Thyroid gland (tissue), 4 donors: ENCODE results near the gene ACAP3.

Experiments
- POLR2A ChIP-seq, 2 donors: fragments of 450-650 bp; IDR thresholded peaks; one replicate each; pipeline ENCODE4 v1.6.1; 2017; ENCODE audit warnings: antibody characterized with exemption in 2 of 2, mild to moderate bottlenecking in 2 of 2, moderate library complexity in 1 of 2
- TF ChIP-seq, protein P1 (sequence below), 6 experiments: fragments of 200-600 bp in 3 of 6; fragments of 450-650 bp in 3 of 6; sonication (generic) in 3 of 6; IDR thresholded peaks; one replicate each; pipeline ENCODE4 v1.5.1; 2016 to 2019; ENCODE audit warnings: antibody characterized with exemption in 6 of 6, mild to moderate bottlenecking in 2 of 6, inconsistent platforms in 1 of 6, moderate library complexity in 1 of 6

GRCh38 chr1:1333551-1334241 is 26.0 kb upstream of the ACAP3 start:
- TF ChIP-seq POLR2A (IDR thresholded peaks at IDR 0.05), result no peak
- TF ChIP-seq, protein P1, sequence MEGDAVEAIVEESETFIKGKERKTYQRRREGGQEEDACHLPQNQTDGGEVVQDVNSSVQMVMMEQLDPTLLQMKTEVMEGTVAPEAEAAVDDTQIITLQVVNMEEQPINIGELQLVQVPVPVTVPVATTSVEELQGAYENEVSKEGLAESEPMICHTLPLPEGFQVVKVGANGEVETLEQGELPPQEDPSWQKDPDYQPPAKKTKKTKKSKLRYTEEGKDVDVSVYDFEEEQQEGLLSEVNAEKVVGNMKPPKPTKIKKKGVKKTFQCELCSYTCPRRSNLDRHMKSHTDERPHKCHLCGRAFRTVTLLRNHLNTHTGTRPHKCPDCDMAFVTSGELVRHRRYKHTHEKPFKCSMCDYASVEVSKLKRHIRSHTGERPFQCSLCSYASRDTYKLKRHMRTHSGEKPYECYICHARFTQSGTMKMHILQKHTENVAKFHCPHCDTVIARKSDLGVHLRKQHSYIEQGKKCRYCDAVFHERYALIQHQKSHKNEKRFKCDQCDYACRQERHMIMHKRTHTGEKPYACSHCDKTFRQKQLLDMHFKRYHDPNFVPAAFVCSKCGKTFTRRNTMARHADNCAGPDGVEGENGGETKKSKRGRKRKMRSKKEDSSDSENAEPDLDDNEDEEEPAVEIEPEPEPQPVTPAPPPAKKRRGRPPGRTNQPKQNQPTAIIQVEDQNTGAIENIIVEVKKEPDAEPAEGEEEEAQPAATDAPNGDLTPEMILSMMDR (IDR thresholded peaks at IDR 0.05), result no peak
